ENCODE measurements around the gene POFUT2. TPM values are rescaled to one million over a fixed set of nuclear protein-coding genes. Genes with fewer than 3 reads are reported as not detected.
A peak's percentile ranks its signal among the peaks of the same experiment; 100 is the strongest.

POFUT2 gene
- total RNA-seq, 1 donor: 35.8 TPM

DNA sequence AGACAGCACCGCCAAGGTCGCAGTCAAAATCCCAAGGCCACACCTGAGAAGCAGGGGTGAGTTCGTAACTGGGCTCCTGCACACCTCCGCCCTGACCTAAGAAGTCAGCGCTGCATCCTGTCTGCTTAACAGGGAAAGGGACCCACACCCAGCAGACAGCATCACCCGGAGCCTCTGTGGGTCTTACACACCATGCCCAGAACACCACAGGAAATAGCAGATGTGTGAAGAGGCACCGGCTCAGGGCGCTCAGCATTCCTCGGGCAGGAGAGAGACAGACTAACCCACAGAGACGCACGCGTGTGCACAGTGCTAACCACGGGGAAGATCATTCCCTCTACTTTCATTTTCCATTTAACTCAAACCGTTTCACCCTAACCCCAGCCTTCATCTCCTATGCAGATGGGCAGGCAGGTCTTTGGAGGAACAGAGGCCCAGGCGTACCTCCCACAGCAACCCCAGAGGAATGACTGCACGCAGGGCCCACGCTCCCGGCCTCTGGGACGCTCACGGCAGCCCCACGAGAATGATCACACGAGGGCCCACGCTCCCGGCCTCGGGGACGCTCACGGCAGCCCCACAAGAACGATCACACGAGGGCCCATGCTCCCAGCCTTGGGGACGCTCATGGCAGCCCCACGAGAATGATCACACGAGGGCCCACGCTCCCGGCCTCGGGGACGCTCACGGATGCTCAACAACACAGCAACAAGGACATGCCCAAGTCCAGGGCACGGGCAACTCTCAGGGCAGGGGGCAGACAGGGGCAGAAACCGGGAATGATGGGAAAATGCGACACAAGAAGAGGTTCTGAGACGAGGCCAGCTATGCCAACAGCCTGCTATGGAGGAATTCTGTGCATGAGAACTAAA, 20.9 kb downstream of the POFUT2 start:
- TF ChIP-seq, protein P1, sequence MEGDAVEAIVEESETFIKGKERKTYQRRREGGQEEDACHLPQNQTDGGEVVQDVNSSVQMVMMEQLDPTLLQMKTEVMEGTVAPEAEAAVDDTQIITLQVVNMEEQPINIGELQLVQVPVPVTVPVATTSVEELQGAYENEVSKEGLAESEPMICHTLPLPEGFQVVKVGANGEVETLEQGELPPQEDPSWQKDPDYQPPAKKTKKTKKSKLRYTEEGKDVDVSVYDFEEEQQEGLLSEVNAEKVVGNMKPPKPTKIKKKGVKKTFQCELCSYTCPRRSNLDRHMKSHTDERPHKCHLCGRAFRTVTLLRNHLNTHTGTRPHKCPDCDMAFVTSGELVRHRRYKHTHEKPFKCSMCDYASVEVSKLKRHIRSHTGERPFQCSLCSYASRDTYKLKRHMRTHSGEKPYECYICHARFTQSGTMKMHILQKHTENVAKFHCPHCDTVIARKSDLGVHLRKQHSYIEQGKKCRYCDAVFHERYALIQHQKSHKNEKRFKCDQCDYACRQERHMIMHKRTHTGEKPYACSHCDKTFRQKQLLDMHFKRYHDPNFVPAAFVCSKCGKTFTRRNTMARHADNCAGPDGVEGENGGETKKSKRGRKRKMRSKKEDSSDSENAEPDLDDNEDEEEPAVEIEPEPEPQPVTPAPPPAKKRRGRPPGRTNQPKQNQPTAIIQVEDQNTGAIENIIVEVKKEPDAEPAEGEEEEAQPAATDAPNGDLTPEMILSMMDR (IDR thresholded peaks at IDR 0.05; ENCODE audit: extremely low read depth, low read depth, low read length): no peak
- Histone ChIP-seq H3K4me3 (ENCODE audit: insufficient read depth, low read length) (no peak overlapping the region), H3K79me2 (ENCODE audit: insufficient read depth, low read length) (peaks cover 25% of the 10 kb centered on the region), H3K9me3 (ENCODE audit: low read depth, low read length) (no peaks in the 10 kb centered on the region), H3K27ac (ENCODE audit: low read depth, low read length) (no peak overlapping the region), H3K4me1 (ENCODE audit: insufficient read depth, low read length) (no peaks in the 10 kb centered on the region), H4K20me1 (ENCODE audit: insufficient read depth, low read length) (peaks cover 42% of the 10 kb centered on the region), H3K36me3 (ENCODE audit: insufficient read depth, low read length) (peaks cover 55% of the 10 kb centered on the region), H3K27me3 (ENCODE audit: insufficient read depth, low read length) (no peaks in the 10 kb centered on the region), H3K4me2 (ENCODE audit: insufficient read depth, low read length) (no peak overlapping the region), H2AFZ (ENCODE audit: low read length) (no peak overlapping the region)
- DNase-seq (ENCODE audit: insufficient read length, low spot score, missing footprints): peak; percentile 83

DNA sequence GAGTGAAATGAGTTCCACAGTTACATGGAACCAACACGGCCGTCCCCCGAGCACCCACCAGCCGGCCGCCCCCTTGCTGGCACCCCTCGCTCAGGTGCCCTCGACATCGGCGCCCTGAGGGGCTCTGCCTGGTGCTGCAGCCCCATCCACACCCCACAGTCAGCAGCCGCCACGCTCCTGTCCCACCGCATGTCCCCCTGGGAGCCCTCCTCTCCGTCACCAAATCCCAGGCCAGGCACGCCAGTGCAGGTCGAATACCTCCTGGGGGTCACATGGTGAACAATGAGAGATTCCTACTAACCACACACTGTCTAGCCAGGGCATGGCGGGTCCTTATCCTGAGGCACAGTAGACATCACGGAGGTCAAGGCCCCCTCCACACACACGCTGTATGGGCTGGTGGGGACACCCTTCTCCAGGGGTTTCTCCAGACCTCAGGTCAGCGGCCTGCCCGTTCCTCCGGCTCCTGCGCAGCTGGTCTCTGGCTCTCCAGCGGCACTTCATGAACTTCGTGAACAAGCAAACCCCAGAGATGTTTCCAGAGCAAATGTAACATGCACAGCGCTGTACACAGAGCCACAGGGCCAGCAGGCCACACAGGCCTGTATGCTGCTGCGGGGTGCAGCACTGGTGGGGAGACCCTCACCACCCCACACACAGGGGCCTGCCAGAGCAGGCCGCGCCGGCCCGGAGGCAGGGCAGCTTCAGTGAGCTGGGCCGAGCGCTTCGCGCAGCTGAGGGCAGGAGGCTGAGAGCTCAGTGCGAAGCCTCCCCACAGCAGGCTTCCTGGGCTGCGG, 21.8 kb downstream of the POFUT2 start:
- peaks cover 16% of the 10 kb centered on the region for H3K79me2 ChIP-seq (ENCODE audit: insufficient read depth, low read length)
- no peak overlapping the region for H3K4me3 ChIP-seq (ENCODE audit: insufficient read depth, low read length)
- H3K9me3 ChIP-seq (ENCODE audit: low read depth, low read length): no peaks in the 10 kb centered on the region
- H2AFZ ChIP-seq (ENCODE audit: low read length): no peak overlapping the region
- H3K4me1 ChIP-seq (ENCODE audit: insufficient read depth, low read length): no peaks in the 10 kb centered on the region
- no peak overlapping the region for H3K4me2 ChIP-seq (ENCODE audit: insufficient read depth, low read length)
- peak; percentile 69 for DNase-seq (ENCODE audit: insufficient read length, low spot score, missing footprints)
- H3K27me3 ChIP-seq (ENCODE audit: insufficient read depth, low read length): no peaks in the 10 kb centered on the region
- H3K36me3 ChIP-seq (ENCODE audit: insufficient read depth, low read length): peaks cover 53% of the 10 kb centered on the region
- H4K20me1 ChIP-seq (ENCODE audit: insufficient read depth, low read length): peaks cover 42% of the 10 kb centered on the region
- no peak overlapping the region for H3K27ac ChIP-seq (ENCODE audit: low read depth, low read length)
- TF ChIP-seq, protein P1 (IDR thresholded peaks at IDR 0.05; ENCODE audit: extremely low read depth, low read depth, low read length): no peak

DNA sequence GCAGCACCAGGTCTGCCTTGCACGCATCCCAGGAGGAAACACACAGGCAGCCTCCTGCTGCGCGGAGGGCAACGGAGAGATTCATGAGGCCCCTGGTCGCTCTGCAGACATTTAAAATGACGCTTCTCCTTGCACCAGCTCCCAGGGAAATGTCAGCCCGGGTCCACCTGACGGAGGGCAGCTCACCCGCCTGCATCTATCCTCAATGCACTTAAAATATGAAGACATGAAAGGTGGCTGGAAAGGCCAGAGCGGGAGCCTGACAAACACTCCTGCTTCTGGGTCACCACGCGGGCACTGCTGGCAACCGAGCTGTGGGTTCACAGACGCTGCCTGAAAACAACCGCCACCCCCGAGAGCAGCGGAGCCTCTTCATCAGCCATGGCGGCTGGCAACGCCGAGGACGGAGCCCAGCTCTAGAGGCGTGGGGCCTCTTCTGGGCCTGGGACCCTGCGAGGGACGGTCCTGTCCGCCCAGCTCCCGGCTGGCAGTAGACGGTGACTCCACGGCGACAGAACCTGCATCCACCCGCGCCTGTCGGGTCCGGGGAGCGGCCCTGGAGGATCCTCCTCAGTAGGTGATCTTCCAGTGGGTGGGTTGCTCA, 22.7 kb downstream of the POFUT2 start:
- Histone ChIP-seq H2AFZ (ENCODE audit: low read length) (no peak overlapping the region), H3K79me2 (ENCODE audit: insufficient read depth, low read length) (peaks cover 8% of the 10 kb centered on the region), H3K4me2 (ENCODE audit: insufficient read depth, low read length) (no peak overlapping the region), H3K4me3 (ENCODE audit: insufficient read depth, low read length) (no peak overlapping the region), H3K9me3 (ENCODE audit: low read depth, low read length) (no peaks in the 10 kb centered on the region), H3K27me3 (ENCODE audit: insufficient read depth, low read length) (peaks cover 5% of the 10 kb centered on the region), H4K20me1 (ENCODE audit: insufficient read depth, low read length) (peaks cover 34% of the 10 kb centered on the region), H3K36me3 (ENCODE audit: insufficient read depth, low read length) (peaks cover 48% of the 10 kb centered on the region), H3K4me1 (ENCODE audit: insufficient read depth, low read length) (no peaks in the 10 kb centered on the region), H3K27ac (ENCODE audit: low read depth, low read length) (no peak overlapping the region)
- DNase-seq (ENCODE audit: insufficient read length, low spot score, missing footprints): peak; percentile 71
- TF ChIP-seq, protein P1 (IDR thresholded peaks at IDR 0.05; ENCODE audit: extremely low read depth, low read depth, low read length): no peak

All from osteoblast (primary cell).